Fibroblast of mammary gland (primary cell): ENCODE measurements around the gene ERBB2.
"Not testable (repeated sequence)": the region's sequence is repeated elsewhere in the genome, so short reads cannot be mapped to it uniquely, and the experiment has no call there.

Experiments
- DNase-seq: peaks from one replicate; pipeline ENCODE4 v3.0.0-alpha.2; 2010; ENCODE audit warnings: low read depth
- H3K4me3 ChIP-seq: 2 replicates; pipeline ENCODE4 v1.5.1; 2011; ENCODE audit warnings: low read depth, mild to moderate bottlenecking, low read length, moderate library complexity; ENCODE audit not compliant: control insufficient read depth
- TF ChIP-seq, protein P1 (sequence below): conservative IDR thresholded peaks from 2 replicates; pipeline ENCODE4 v1.5.1; 2011; ENCODE audit warnings: low read depth, low read length, inconsistent platforms; ENCODE audit not compliant: control insufficient read depth, insufficient read depth

ERBB2 gene

DNA sequence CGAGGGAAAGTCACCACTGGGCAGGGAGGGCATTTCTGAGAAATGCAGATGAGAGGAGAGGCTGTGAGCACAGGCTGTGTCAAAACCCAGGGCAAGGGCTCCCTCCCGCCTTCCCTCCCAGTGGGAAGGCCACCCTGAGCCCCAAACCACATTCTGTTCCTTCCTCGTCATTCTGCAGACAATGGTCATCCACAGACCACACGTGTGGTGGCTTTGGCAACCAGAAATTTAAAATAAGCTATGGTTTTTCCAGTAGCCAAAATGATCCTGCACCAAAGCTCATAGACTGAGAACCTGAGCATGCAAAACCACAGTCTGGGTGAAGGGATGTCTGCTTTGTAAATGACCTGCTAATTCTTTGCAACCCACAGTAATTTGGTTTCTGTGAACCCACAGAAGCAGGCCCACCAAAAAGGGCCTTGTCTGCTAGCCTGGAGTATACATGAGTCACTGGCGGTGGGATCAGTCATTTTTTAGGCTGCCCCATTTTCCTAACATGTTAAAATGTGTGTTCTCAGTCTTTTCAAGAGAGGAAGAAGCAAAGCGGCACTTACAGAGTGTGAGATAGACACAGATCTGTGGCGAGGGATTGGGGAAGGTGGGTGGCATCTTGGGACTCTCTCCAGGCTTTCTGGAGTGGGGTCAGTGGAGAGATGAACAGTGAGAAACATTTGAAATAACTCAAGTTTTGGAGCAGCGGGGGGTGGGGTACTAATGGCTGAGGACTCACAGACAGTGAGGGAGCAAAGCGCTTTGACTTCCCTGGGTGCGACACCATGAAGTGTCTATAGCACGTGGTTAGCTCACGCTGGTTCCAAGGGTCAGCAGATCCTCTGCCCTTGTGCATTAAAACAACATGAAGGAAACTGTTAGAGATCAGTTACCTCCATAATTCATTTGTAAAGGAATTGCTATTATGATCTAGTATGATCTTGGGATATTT, 58.3 kb downstream of the ERBB2 start:
- DNase-seq, result no peak
- TF ChIP-seq, protein P1, sequence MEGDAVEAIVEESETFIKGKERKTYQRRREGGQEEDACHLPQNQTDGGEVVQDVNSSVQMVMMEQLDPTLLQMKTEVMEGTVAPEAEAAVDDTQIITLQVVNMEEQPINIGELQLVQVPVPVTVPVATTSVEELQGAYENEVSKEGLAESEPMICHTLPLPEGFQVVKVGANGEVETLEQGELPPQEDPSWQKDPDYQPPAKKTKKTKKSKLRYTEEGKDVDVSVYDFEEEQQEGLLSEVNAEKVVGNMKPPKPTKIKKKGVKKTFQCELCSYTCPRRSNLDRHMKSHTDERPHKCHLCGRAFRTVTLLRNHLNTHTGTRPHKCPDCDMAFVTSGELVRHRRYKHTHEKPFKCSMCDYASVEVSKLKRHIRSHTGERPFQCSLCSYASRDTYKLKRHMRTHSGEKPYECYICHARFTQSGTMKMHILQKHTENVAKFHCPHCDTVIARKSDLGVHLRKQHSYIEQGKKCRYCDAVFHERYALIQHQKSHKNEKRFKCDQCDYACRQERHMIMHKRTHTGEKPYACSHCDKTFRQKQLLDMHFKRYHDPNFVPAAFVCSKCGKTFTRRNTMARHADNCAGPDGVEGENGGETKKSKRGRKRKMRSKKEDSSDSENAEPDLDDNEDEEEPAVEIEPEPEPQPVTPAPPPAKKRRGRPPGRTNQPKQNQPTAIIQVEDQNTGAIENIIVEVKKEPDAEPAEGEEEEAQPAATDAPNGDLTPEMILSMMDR, result no peak
- H3K4me3 ChIP-seq, result no peak overlapping the region

DNA sequence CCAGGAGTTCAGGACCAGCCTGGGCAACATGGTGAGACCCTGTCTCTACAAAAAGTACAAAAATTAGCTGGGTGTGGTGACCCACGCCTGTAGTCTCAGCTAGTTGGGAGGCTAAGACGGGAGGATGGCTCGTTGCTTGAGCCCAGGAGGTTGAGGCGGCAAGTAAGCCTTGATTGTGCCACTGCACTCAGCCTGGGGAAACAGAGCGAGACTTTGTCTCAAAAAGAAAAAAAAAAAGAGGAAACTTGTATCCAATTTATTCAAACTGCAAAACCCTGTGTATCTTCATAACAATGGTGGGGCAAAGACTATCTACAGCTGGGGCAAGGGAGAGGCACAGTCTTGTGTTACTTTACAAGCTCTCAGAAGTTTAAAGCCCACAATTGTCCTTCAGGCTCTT, 59.3 kb downstream of the ERBB2 start:
- TF ChIP-seq, protein P1, result no peak
- H3K4me3 ChIP-seq, result no peak overlapping the region
- no peak for DNase-seq

DNA sequence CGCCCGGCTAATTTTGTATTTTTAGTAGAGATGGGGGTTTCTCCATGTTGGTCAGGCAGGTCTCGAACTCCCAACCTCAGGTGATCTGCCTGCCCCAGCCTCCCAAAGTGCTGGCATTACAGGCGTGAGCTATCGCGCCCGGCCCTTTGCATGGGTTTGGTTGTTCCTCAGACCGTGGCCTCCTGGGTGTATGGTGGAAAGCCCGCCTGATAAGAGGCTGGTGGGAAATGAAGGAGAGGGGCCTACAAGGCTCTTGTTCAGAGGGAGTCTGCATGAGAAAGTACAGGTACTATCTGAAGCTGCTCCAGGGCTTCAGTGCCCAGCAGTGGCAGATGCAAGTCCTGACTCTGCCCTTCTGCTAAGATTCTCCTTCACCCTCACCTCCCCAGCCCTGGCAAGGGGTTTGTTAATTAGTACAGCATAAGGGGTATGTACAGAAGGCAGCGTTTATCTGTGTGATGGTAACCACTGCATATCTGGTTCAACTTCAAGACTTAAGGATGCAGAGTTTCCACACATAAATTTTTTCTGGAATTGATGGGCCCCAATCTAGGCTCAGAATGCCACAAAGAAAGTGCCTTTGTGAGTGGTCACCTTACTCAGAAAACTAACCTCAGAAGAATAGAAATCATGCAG, 62.1 kb downstream of the ERBB2 start:
- no peak overlapping the region for H3K4me3 ChIP-seq
- DNase-seq, result no peak
- TF ChIP-seq, protein P1, result no peak

DNA sequence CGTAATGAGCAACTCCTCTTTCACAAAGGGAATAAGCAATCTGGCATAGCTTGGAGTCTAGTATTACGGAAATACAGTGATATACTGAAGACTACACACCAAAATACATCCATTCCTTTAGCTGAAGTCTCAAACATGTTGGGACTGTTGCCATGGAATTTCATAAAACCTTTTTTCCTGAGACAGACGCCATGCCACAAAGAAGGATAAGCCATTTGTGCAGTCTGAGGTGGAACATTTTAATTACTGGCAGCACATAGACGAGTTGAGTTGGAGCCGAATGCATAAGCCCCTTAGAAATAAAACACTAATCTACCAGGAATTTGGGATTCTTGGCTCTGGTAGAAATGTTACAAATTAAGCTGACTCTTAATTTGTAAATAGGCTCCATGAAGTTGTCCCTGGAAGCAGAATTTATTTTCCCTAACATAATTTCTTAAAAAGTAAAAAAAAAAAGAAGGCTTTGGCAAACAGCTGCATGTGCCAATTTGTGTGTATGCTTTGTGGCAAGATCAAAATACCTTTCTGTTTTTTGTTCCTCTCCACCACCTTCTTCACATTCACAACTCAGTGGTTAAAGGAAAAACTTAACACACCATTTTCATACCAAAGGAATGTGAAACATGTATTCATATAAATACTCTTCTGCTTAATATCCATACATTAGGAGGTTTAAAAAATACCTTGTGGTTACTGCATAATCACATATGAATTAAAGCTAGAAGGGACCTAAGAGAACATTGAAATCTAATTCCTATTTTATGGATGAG, 63.4 kb downstream of the ERBB2 start:
- H3K4me3 ChIP-seq, result no peak overlapping the region
- no peak for DNase-seq
- TF ChIP-seq, protein P1, result no peak

DNA sequence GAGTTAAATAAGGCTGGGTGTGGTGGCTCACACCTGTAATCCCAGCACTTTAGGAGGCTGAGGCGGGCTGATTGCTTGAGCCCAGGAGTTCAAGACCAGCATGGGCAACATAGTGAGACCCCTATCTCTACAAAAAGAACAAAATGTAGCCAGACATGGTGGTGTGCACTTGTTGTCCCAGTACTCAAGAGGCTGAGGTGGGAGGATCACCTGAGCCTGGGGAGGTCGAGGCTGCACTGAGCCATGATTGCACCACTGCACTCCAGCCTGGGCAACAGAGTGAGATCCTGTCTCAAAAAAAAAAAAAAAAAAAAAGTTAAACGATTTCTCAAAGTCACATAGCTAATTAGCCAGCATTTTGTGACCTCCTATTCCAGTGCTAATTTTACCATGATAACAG, 64.3 kb downstream of the ERBB2 start:
- not testable (repeated sequence) for DNase-seq, H3K4me3 ChIP-seq

DNA sequence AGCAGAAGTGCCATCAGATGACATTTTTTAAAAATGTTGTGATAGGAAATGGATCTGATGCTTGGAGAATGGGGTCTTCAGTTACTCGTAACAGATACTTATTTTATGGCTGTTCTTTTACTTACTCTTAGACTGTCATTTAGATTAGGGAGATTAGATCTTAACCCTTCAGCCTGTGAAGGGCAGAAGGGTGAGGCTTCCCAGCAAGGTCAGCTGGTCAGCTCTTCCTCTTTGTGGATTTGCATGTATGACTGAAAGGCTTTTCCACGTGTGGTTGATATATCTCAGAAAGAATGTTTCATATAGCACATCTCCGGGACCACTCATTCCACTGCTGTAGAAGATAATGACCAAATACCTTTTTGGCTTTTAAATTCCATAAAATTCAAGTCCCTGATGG, 65.3 kb downstream of the ERBB2 start:
- TF ChIP-seq, protein P1, result no peak
- no peak for DNase-seq
- no peak overlapping the region for H3K4me3 ChIP-seq
